Naive B cell (primary cell): ENCODE data around the gene GPR157. TPM values are rescaled to one million over a fixed set of nuclear protein-coding genes. Genes with fewer than 3 reads are reported as not detected.
A peak's percentile ranks its signal among the peaks of the same experiment; 100 is the strongest.
"Not testable (repeated sequence)": the region's sequence is repeated elsewhere in the genome, so short reads cannot be mapped to it uniquely, and the experiment has no call there.

Experiments
- ATAC-seq, 2 donors: fragments of 150-1000 bp; cut with Tn5 transposase; 2 replicates each; pipeline ENCODE4 v1.10.0; 2021; ENCODE audit warnings: low read depth in 2 of 2, mild to moderate bottlenecking in 2 of 2, moderate library complexity in 2 of 2
- DNase-seq: peaks from one replicate; pipeline ENCODE4 v3.0.0; 2022
- H3K27ac Mint-ChIP-seq, 6 donors: one replicate each; pipeline ENCODE4 v1.8.0; 2020 to 2022; ENCODE audit warnings: mild to moderate bottlenecking in 6 of 6, mixed read lengths in 6 of 6, moderate library complexity in 5 of 6, inconsistent platforms in 2 of 6
- H3K27me3 Mint-ChIP-seq, 3 donors: one replicate each; pipeline ENCODE4 v1.8.0; 2021 to 2022; ENCODE audit warnings: mixed read lengths in 3 of 3, mild to moderate bottlenecking in 1 of 3
- H3K36me3 Mint-ChIP-seq, 2 donors: one replicate each; pipeline ENCODE4 v1.8.0; 2020 to 2022; ENCODE audit warnings: mixed read lengths in 2 of 2, inconsistent platforms in 1 of 2, mild to moderate bottlenecking in 1 of 2
- H3K4me1 Mint-ChIP-seq, 3 donors: one replicate each; pipeline ENCODE4 v1.8.0; 2020 to 2022; ENCODE audit warnings: mixed read lengths in 3 of 3, inconsistent platforms in 1 of 3, mild to moderate bottlenecking in 1 of 3, moderate library complexity in 1 of 3
- H3K4me3 Mint-ChIP-seq, 8 donors: one replicate each; pipeline ENCODE4 v1.8.0; 2020 to 2022; ENCODE audit warnings: mild to moderate bottlenecking in 8 of 8, mixed read lengths in 8 of 8, moderate library complexity in 8 of 8, inconsistent platforms in 2 of 8
- H3K9me3 Mint-ChIP-seq, 7 donors: one replicate each; pipeline ENCODE4 v1.8.0; 2020 to 2022; ENCODE audit warnings: mixed read lengths in 7 of 7, mild to moderate bottlenecking in 5 of 7, inconsistent platforms in 2 of 7, moderate library complexity in 1 of 7
- polyA plus RNA-seq, 6 donors: library from polyadenylated mRNA; unstranded; fragments of 300-500 nt; fragmentation: Illumina TruSeq; gene quantifications; one replicate each; pipeline ENCODE4 v1.2.3, GENCODE V29; 2021; ENCODE audit warnings: low read depth in 6 of 6

The GPR157 gene
- polyA plus RNA-seq, 6 donors from 2014 or later = 0.31 to 10.3 (median 0.99) TPM

DNA sequence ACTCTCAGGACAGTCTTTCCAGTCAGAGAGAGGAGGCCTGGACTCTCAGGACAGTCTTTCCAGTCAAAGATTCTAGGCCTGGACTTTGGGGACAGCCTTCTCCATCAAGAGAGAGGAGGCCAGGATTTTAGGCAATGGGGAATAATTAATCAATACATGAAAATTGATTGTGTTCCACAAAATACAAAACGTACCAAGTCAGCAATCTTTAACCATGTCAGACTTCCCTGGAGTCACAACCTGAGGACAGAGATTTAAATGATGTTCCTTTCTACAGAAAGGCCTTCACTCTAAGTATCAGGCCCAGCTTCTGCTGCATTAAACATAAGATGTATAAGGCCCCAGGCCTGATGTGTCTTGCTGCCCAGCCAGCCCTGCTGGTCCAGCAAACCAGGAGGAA, 27.0 kb upstream of the GPR157 start:
- no peaks in the 10 kb centered on the region for H3K27me3 Mint-ChIP-seq
- no peak for ATAC-seq
- H3K9me3 Mint-ChIP-seq = no peaks in the 10 kb centered on the region
- no peak overlapping the region for H3K4me3 Mint-ChIP-seq
- H3K27ac Mint-ChIP-seq = peak overlapping the region in 1 of 6 donors; percentile 39
- DNase-seq = no peak
- H3K4me1 Mint-ChIP-seq = no peaks in the 10 kb centered on the region
- H3K36me3 Mint-ChIP-seq = no peaks in the 10 kb centered on the region

DNA sequence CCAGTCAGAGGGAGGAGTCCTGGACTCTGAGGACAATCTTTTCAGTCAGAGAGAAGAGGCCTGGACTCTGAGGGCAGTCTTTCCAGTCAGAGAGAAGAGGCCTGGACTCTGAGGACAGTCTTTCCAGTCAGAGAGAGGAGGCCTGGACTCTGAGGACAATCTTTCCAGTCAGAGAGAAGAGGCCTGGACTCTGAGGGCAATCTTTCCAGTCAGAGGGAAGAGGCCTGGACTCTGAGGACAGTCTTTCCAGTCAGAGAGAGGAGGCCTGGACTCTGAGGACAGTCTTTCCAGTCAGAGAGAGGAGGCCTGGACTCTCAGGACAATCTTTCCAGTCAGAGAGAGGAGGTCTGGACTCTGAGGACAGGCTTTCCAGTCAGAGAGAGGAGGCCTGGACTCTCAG, 26.5 kb upstream of the GPR157 start:
- H3K4me1 Mint-ChIP-seq, H3K4me3 Mint-ChIP-seq, ATAC-seq, H3K27me3 Mint-ChIP-seq, DNase-seq, H3K9me3 Mint-ChIP-seq, H3K27ac Mint-ChIP-seq, H3K36me3 Mint-ChIP-seq: not testable (repeated sequence)

DNA sequence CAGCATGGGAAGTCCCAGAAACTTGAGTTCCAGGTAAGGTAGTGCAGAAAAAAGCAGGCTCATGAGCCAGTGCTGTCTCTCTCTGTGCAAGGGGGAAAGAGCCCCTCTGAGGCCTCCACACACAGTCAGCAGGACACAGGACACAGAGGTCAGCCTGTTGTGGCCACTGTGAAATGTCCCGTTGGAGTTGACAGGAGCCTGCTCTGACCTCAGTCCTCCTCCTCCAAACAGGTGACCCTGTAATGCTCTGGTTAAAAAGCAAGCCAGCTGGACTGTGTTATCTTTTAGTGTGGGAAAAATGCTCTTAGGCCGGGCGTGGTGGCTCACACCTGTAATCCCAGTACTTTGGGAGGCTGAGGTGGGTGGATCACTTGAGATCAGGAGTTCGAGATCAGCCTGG, 24.2 kb upstream of the GPR157 start:
- Mint-ChIP-seq H3K4me1 (no peaks in the 10 kb centered on the region), H3K4me3 (no peak overlapping the region), H3K9me3 (no peaks in the 10 kb centered on the region), H3K27ac (no peak overlapping the region), H3K27me3 (no peaks in the 10 kb centered on the region), H3K36me3 (no peaks in the 10 kb centered on the region)
- no peak for DNase-seq
- no peak for ATAC-seq

DNA sequence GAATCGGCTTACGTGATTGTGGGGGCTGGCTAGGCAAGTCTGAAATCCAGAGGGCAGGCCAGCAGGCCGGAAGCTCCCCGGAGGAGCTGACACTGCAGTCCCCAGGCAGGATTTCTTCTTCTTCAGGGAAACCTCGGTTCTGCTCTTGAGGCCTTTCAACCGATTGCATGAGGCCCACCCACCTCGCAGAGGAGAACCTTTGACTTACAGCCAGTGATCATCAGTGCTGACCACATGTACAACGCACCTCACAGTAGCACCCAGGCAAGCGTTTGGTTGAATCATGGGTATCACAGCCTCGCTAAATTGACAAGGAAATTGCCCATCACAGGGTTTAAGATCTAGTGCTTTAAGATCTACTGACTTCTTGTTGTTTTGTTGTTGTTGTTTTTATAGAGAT, 23.6 kb upstream of the GPR157 start:
- Mint-ChIP-seq H3K27ac (no peak overlapping the region), H3K4me1 (no peaks in the 10 kb centered on the region), H3K27me3 (no peaks in the 10 kb centered on the region), H3K9me3 (no peaks in the 10 kb centered on the region), H3K4me3 (no peak overlapping the region), H3K36me3 (no peaks in the 10 kb centered on the region)
- DNase-seq = no peak
- ATAC-seq = no peak

DNA sequence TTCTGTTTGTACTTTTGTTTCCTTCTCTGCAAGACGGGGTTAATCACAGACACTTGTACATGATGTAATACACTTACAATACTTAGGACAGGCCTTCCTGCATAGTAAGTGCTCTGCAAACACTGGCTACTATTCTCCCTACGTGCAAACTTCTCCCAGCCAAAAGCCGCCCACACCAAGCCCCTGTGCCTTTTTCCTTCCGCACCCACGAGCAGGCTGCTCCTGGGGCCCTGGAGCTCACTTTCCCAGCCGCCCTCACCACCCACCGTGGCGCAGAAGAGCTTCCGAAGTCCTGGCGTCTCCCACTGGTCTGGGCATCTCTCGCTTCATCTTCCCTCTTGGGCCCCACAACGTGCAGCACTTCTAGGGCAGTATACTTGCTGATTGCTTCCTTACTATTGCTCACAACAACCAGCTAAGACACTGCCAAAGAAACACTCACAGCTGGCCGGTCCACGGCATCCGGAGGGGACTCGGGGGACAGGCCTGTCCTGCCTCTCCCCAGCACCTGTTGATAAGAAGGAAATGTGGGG, 22.5 kb upstream of the GPR157 start:
- no peaks in the 10 kb centered on the region for H3K9me3 Mint-ChIP-seq
- no peaks in the 10 kb centered on the region for H3K36me3 Mint-ChIP-seq
- ATAC-seq = no peak
- H3K27me3 Mint-ChIP-seq = no peaks in the 10 kb centered on the region
- no peak overlapping the region for H3K27ac Mint-ChIP-seq
- H3K4me3 Mint-ChIP-seq = no peak overlapping the region
- no peak for DNase-seq
- H3K4me1 Mint-ChIP-seq = no peaks in the 10 kb centered on the region

DNA sequence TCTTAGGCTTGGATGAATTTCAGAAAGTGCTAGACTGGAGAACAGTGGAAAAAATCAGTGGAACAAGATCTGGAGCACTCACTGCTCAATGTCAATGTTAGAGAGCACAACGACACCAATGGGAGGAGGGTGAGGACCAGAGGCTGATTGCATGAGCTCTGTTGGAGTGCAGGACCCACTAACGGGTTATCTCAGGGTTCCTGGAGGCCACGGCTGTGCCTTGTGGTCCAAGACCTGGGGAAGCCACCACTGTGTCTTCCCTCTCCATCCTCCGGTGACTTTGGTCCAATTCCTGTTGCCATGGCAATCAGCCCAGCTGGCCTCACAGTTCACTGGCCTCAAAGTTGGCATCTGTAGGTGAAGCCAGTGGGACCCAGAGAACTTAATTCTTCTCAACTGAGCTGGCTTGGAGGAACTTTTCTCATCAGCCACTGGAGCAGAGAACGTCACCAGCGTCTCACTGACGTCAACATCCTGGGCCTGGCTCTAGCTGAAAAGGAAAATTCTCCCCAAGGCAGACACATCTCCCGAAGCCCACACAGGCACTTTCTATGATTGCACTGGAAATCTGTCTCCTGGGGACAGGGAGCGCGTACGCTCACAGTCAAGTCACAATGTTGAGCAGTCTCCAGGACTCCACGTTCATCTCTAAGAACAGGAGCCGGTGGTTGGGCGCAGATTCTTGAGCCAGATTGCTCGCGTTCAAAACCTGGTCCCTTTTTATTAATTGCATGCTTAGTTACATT, 21.9 kb upstream of the GPR157 start:
- Mint-ChIP-seq H3K36me3 (no peaks in the 10 kb centered on the region), H3K27me3 (no peaks in the 10 kb centered on the region), H3K4me3 (peak overlapping the region in 1 of 8 donors; percentile 3), H3K4me1 (no peaks in the 10 kb centered on the region), H3K27ac (no peak overlapping the region), H3K9me3 (no peaks in the 10 kb centered on the region)
- no peak for ATAC-seq
- DNase-seq = no peak

DNA sequence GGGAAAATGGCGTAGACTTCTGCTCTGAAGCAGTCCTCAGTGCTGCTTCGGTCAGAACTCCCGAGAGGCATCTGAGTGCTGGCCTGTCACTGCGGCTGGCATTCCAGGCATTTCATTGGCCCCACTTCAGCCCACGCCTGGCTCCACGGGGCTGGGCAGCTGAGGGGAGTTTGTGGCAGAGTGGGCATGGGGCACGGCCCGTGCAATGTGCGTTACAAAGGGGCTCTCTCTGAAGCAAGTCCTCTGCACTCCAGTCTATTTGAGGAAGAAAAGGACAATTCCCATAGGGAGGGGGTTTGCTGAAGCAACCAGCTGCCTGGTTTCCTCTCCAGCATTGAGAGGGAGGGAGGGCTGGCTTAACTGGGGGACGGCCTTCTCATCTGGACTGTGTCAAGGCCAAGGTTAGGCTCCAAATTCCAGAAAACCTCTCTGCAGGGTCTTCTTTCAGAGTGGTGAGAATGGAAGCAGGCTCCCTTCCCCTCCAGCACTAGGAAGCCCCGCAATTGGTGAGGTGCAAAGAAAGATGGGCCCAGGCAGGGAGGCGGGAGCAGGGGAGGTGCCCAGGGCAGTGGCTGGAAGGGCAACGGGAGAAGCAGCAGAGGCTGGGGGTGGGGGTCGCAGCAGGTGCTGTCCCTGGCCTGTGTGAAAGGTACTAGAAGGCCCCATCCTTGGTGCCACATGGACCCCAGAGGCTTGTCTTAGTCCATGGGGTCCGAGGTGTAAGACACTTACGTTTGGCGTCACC, 21.1 kb upstream of the GPR157 start:
- no peak for DNase-seq
- Mint-ChIP-seq H3K9me3 (no peaks in the 10 kb centered on the region), H3K4me3 (no peak overlapping the region), H3K27me3 (no peaks in the 10 kb centered on the region), H3K36me3 (no peaks in the 10 kb centered on the region), H3K27ac (no peak overlapping the region), H3K4me1 (no peaks in the 10 kb centered on the region)
- no peak for ATAC-seq

DNA sequence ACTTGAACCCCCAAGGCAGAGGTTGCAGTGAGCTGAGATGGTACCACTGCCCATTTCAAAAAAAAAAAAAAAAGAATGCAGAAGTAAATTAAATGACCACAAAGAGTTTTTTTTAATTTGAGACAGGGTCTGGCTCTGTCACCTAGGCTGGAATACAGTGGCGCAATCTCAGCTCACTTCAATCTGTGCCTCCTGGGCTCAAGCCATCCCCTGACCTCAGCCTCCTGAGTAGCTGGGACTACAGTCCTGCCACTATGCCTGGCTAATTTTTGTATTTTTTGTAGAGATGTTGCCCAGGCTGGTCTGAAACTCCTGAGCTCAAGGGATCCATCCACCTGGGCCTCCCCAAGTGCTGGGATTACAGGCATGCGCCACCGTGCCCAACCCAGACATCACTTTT, 20.2 kb upstream of the GPR157 start:
- ATAC-seq (no peak), DNase-seq (no peak)
- Mint-ChIP-seq H3K27ac (no peak overlapping the region), H3K36me3 (no peaks in the 10 kb centered on the region), H3K4me1 (no peaks in the 10 kb centered on the region), H3K9me3 (no peaks in the 10 kb centered on the region), H3K27me3 (no peaks in the 10 kb centered on the region), H3K4me3 (no peak overlapping the region)

DNA sequence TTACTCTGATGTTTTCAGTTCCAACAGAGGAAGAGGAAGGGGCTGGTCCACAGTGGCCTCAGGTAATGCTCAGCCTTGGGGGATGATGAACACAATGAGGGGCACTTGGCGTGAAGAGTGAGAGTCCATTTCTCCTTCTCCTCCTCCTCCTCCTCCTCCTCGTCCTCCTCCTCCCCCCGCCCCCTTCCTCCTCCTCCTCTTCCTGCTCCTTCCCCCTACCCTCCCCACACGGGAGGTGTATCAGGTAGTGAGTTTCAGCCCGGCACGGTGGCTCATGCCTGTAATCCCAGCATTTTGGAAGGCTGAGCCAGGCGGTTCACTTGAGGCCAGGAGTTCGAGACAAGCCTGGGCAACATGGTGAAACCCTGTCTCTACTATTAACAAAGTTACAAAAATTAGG, 17.3 kb upstream of the GPR157 start:
- no peak for DNase-seq
- H3K4me1 Mint-ChIP-seq = peaks cover 0 to 11% (median 6%) of the 10 kb centered on the region in 3 donors
- no peak overlapping the region for H3K27ac Mint-ChIP-seq
- H3K4me3 Mint-ChIP-seq = no peak overlapping the region
- peaks cover 0 to 3% (median 0%) of the 10 kb centered on the region in 7 donors for H3K9me3 Mint-ChIP-seq
- ATAC-seq = no peak
- no peaks in the 10 kb centered on the region for H3K27me3 Mint-ChIP-seq
- no peaks in the 10 kb centered on the region for H3K36me3 Mint-ChIP-seq

DNA sequence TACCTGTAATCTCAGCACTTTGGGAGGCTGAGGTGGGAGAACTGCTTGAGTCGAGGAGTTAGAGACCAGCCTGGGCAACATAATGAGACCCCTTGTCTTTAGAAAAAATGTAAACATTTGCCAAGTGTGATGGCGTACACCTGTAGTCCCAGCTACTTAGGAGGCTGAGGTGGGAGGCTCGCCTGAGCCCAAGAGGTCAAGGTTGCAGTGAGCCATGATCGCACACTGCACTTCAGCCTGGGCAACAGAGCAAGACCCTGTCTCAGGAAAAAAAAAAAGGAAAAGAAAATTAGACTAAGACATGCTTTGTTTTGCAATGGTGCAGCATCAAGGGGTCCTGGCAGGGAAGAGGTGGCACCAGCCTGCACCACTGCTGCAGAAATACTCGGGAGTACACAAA, 16.8 kb upstream of the GPR157 start:
- ATAC-seq = no peak
- Mint-ChIP-seq H3K27ac (peak overlapping the region in 1 of 6 donors; percentile 70), H3K27me3 (no peaks in the 10 kb centered on the region), H3K4me3 (no peak overlapping the region), H3K36me3 (no peaks in the 10 kb centered on the region), H3K9me3 (peaks cover 0 to 3% (median 0%) of the 10 kb centered on the region in 7 donors), H3K4me1 (peaks cover 0 to 11% (median 6%) of the 10 kb centered on the region in 3 donors)
- DNase-seq = no peak

DNA sequence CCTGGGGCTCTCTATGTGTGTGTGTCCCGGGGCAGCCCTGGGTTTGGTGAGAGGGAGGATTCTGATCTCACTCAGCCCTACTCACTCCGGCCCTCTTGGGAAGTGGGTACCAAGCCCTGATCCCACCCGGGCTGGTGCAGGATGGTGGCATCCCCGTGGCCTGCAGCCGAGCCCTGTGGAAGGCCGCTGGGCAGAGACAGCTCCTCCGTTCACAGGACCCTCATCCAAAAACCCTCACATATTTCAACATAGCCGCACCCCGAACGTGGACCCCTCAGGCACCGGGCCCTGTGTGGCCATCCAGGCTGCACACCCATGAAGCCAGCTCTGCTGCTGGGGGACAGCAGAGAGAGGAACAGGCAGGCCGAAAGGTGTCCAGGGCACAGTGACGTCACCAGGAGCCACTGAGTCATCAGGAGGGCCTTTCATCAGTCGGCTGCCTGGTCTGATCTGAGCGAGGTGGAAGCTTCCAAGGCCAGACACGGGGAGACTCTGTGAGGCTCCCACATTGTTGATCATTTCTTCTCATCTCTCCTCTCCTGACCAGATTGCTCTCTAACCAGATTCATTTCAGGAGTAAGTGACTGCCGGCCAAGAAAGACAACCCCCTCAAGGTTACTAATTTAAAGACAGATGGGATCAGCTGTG, 16.2 kb upstream of the GPR157 start:
- Mint-ChIP-seq H3K4me3 (no peak overlapping the region), H3K27ac (no peak overlapping the region), H3K36me3 (no peaks in the 10 kb centered on the region), H3K9me3 (peaks cover 0 to 3% (median 0%) of the 10 kb centered on the region in 7 donors), H3K27me3 (no peaks in the 10 kb centered on the region), H3K4me1 (peaks cover 0 to 11% (median 6%) of the 10 kb centered on the region in 3 donors)
- ATAC-seq (no peak), DNase-seq (no peak)

DNA sequence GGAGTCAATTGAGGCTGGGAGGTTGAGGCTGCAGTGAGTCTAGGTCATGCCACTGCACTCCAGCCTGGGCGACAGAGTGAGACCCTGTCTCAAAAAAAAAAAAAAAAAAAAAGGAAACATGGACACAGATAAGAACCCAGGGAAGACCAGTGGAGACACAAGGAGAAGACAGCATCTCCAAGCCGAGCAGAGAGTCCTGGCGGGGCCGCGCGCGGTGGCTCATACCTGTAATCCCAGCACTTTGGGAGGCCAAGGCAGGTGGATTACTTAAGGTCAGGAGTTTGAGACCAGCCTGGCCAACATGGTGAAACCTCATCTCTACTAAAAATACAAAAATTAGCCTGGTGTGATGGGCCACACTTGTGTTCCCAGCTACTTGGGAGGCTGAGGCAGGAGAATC, 15.6 kb upstream of the GPR157 start:
- DNase-seq, H3K36me3 Mint-ChIP-seq, H3K9me3 Mint-ChIP-seq, ATAC-seq, H3K27me3 Mint-ChIP-seq, H3K27ac Mint-ChIP-seq, H3K4me3 Mint-ChIP-seq: not testable (repeated sequence)
- peaks cover 0 to 11% (median 6%) of the 10 kb centered on the region in 3 donors for H3K4me1 Mint-ChIP-seq

DNA sequence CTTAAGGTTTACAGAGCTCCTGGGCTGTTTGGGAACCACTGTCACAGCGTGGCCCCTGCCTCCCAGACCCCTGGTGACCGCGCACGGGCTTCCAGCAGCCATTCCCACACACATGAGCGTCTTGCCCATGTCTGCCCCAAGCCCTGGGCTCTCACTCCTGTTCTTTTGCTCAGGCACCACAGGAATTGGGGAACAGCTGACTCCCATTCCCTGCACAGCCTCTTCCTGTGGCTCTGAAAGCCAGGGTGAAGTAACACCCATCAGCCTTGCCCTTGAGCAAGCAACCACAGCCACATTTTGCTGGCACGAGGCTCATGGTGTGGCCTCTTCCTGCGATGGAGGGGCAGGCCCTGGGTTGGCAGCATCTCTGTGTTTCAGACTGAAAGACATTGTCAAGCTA, 14.3 kb upstream of the GPR157 start:
- H3K27ac Mint-ChIP-seq = peak overlapping the region in 2 of 6 donors; percentile 9 to 51
- H3K4me3 Mint-ChIP-seq = no peak overlapping the region
- ATAC-seq (no peak), DNase-seq (no peak)
- peaks cover 0 to 11% (median 6%) of the 10 kb centered on the region in 3 donors for H3K4me1 Mint-ChIP-seq
- no peaks in the 10 kb centered on the region for H3K36me3 Mint-ChIP-seq
- H3K27me3 Mint-ChIP-seq = peaks cover 0 to 5% (median 0%) of the 10 kb centered on the region in 3 donors
- peaks cover 0 to 3% (median 0%) of the 10 kb centered on the region in 7 donors for H3K9me3 Mint-ChIP-seq
